Type B pancreatic cell (in vitro differentiated cells): ENCODE data around the gene JOSD2. TPM values are rescaled to one million over a fixed set of nuclear protein-coding genes. Genes with fewer than 3 reads are reported as not detected.

Experiments
- DNase-seq: peaks from one replicate; pipeline ENCODE4 v3.0.0; 2021; ENCODE audit warnings: mixed read lengths; ENCODE audit not compliant: unreplicated experiment; ENCODE audit errors: extremely low spot score
- H3K27ac Mint-ChIP-seq: 2 replicates; pipeline ENCODE4 v1.8.0; 2021; ENCODE audit warnings: mild to moderate bottlenecking, mixed read lengths
- H3K27me3 Mint-ChIP-seq: 2 replicates; pipeline ENCODE4 v1.8.0; 2021; ENCODE audit warnings: mixed read lengths
- H3K36me3 Mint-ChIP-seq: 2 replicates; pipeline ENCODE4 v1.8.0; 2021; ENCODE audit warnings: mixed read lengths
- H3K4me1 Mint-ChIP-seq: one replicate; pipeline ENCODE4 v1.8.0; 2021; ENCODE audit warnings: mixed read lengths; ENCODE audit not compliant: unreplicated experiment
- H3K4me3 Mint-ChIP-seq: 2 replicates; pipeline ENCODE4 v1.8.0; 2021; ENCODE audit warnings: mild to moderate bottlenecking, mixed read lengths
- H3K9me3 Mint-ChIP-seq: 2 replicates; pipeline ENCODE4 v1.8.0; 2021; ENCODE audit warnings: mixed read lengths
- total RNA-seq: library from RNA; stranded (reverse); gene quantifications from 2 replicates; pipeline ENCODE4 v1.2.1, GENCODE V29; 2021; ENCODE audit warnings: low replicate concordance
- TF ChIP-seq, protein P1 (sequence below): fragments of 200-600 bp; sonication (generic); conservative IDR thresholded peaks from 2 replicates; pipeline ENCODE4 v1.5.0; 2021; ENCODE audit warnings: antibody characterized with exemption, mild to moderate bottlenecking

The JOSD2 gene
- total RNA-seq, 1 donor from 2014 or later, result 16.2 TPM

- Mint-ChIP-seq H3K27me3 (peaks cover 3% of the 10 kb centered on the region), H3K4me3 (peak overlapping the region; percentile 96), H3K9me3 (no peaks in the 10 kb centered on the region), H3K27ac (peak overlapping the region; percentile 97), H3K36me3 (no peaks in the 10 kb centered on the region), H3K4me1 (peaks cover 18% of the 10 kb centered on the region)
- TF ChIP-seq, protein P1, sequence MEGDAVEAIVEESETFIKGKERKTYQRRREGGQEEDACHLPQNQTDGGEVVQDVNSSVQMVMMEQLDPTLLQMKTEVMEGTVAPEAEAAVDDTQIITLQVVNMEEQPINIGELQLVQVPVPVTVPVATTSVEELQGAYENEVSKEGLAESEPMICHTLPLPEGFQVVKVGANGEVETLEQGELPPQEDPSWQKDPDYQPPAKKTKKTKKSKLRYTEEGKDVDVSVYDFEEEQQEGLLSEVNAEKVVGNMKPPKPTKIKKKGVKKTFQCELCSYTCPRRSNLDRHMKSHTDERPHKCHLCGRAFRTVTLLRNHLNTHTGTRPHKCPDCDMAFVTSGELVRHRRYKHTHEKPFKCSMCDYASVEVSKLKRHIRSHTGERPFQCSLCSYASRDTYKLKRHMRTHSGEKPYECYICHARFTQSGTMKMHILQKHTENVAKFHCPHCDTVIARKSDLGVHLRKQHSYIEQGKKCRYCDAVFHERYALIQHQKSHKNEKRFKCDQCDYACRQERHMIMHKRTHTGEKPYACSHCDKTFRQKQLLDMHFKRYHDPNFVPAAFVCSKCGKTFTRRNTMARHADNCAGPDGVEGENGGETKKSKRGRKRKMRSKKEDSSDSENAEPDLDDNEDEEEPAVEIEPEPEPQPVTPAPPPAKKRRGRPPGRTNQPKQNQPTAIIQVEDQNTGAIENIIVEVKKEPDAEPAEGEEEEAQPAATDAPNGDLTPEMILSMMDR, result no peak
- no peak for DNase-seq
These were observed 307 bp downstream of the JOSD2 start for GRCh38 chr19:50510700-50511068.

DNA sequence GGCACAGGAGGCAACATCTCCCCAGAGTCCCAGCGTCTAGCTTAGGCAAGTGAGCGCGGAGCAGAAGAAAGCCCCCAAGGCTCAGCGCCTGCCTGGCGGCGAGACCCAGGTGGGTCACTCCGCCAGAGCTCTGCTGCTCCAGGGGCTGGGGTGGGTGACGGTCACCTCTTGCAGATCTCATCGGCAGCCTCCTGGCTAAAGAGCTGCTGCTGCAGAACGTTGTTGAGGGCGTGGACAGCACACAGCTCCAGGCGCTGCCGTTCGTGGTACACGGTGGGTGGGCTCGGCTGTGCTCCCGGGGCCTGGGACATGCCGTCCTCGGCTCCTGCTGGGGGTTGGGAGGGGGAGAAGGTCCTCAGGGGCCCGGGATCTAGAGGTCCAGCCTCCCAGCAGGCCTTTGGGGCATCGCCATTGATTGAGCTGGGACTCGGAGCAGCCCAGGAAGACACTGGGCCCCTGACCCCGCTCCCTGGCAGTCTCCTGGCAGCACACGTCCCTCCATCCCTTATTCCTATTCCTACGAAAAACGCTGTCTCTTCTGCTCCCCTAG is 795 bp downstream of the JOSD2 start:
- Mint-ChIP-seq H3K27me3 (peaks cover 3% of the 10 kb centered on the region), H3K36me3 (no peaks in the 10 kb centered on the region), H3K9me3 (no peaks in the 10 kb centered on the region), H3K4me1 (peaks cover 18% of the 10 kb centered on the region), H3K4me3 (peak overlapping the region; percentile 96), H3K27ac (peak overlapping the region; percentile 97)
- TF ChIP-seq, protein P1, result no peak
- no peak for DNase-seq

GRCh38 chr19:50509366-50509765 is 1.6 kb downstream of the JOSD2 start:
- Mint-ChIP-seq H3K27ac (no peak overlapping the region), H3K4me1 (peaks cover 18% of the 10 kb centered on the region), H3K36me3 (no peaks in the 10 kb centered on the region), H3K27me3 (peaks cover 3% of the 10 kb centered on the region), H3K4me3 (peak overlapping the region; percentile 74), H3K9me3 (no peaks in the 10 kb centered on the region)
- TF ChIP-seq, protein P1, result no peak
- DNase-seq, result no peak

DNA sequence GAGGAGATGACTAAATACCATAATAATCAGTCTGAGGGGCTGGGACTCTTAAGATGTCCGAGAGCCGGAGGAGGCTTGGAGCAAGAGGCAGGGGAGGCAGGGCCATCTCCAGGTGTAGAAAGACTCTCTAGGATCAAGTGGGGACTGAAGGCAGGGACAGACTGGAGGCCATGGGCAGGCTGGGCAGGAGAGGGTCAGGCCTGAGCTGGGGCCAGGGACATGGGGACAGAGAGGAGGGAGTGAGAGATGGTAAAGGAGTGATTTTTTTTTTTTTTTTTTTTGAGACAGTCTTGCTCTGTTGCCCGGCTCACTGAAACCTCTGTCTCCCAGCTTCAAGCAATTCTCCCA is 2.2 kb downstream of the JOSD2 start:
- Mint-ChIP-seq H3K9me3 (no peaks in the 10 kb centered on the region), H3K4me3 (peak overlapping the region; percentile 61), H3K36me3 (no peaks in the 10 kb centered on the region), H3K4me1 (peaks cover 18% of the 10 kb centered on the region), H3K27me3 (peaks cover 3% of the 10 kb centered on the region), H3K27ac (no peak overlapping the region)
- no peak for DNase-seq
- TF ChIP-seq, protein P1, result no peak

DNA sequence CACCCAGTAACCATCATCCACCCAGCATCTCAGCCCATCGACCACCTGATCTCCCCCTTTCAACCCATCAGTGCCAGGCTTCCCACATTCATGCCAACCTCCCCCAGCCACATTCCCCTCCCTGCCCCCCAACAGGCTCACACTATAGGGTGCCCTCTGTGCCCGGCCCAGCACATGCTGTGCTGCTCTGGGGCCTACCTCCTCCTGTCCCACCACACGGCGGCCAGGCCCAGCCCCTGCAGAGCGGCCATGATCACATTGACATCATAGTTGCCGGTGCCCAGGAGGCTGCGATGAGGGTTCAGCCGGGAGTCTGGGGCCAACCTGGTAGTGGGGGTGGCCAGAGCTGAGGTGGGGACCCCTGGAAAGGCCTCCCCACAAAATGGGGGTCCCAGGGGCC is 3.6 kb downstream of the JOSD2 start:
- no peaks in the 10 kb centered on the region for H3K9me3 Mint-ChIP-seq
- H3K36me3 Mint-ChIP-seq, result no peaks in the 10 kb centered on the region
- TF ChIP-seq, protein P1, result no peak
- DNase-seq, result no peak
- peaks cover 18% of the 10 kb centered on the region for H3K4me1 Mint-ChIP-seq
- H3K27ac Mint-ChIP-seq, result no peak overlapping the region
- no peak overlapping the region for H3K4me3 Mint-ChIP-seq
- peaks cover 3% of the 10 kb centered on the region for H3K27me3 Mint-ChIP-seq

DNA sequence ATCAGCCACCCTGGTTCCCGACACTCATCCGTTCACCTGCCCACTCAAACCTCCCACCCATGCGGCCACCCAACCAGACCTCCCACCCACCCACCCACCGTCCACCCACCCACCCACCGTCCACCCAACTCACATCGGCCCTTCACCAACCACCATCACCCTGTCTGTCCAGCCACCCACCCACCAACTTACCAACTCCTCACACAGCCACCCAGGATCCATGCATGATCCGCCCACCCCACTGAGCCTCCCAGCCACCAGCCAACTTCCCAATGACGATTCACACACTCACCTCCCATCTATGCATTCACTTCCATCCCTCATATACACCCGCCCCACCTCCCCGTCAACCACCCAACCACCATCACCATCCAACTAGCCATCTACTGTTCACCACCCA is 4.3 kb downstream of the JOSD2 start:
- no peak overlapping the region for H3K4me3 Mint-ChIP-seq
- H3K27me3 Mint-ChIP-seq, result peaks cover 6% of the 10 kb centered on the region
- peaks cover 17% of the 10 kb centered on the region for H3K4me1 Mint-ChIP-seq
- TF ChIP-seq, protein P1, result no peak
- no peaks in the 10 kb centered on the region for H3K9me3 Mint-ChIP-seq
- DNase-seq, result no peak
- no peak overlapping the region for H3K27ac Mint-ChIP-seq
- no peaks in the 10 kb centered on the region for H3K36me3 Mint-ChIP-seq
